HG02571 (cell line): Measurements from ENCODE around the gene ABAT.
"Not testable (repeated sequence)": the region's sequence is repeated elsewhere in the genome, so short reads cannot be mapped to it uniquely, and the experiment has no call there.

Source experiments
- ATAC-seq: cut with Tn5 transposase; IDR thresholded peaks from one replicate; pipeline ENCODE4 v1.9.1; 2021; ENCODE audit warnings: mild to moderate bottlenecking, moderate library complexity; ENCODE audit not compliant: unreplicated experiment

Gene ABAT

DNA sequence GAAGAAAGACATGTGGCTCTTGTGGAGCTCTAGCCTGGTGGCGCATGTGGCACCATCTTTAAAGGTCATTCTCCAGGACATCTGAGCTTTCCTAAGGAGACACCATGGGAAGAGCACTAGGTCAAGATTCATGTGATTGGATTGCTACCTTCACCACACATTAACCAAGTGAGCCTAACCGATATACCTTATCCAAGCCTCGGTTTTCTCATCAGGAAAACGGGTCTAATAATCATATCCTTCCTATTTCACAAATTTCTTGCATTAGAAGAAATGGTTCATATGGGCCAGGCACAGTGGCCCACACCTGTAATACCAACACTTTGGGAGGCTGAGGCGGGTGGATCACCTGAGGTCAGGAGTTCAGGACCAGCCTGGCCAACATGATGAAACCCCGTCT lies 64.7 kb downstream of the ABAT start:
- ATAC-seq, result no peak

DNA sequence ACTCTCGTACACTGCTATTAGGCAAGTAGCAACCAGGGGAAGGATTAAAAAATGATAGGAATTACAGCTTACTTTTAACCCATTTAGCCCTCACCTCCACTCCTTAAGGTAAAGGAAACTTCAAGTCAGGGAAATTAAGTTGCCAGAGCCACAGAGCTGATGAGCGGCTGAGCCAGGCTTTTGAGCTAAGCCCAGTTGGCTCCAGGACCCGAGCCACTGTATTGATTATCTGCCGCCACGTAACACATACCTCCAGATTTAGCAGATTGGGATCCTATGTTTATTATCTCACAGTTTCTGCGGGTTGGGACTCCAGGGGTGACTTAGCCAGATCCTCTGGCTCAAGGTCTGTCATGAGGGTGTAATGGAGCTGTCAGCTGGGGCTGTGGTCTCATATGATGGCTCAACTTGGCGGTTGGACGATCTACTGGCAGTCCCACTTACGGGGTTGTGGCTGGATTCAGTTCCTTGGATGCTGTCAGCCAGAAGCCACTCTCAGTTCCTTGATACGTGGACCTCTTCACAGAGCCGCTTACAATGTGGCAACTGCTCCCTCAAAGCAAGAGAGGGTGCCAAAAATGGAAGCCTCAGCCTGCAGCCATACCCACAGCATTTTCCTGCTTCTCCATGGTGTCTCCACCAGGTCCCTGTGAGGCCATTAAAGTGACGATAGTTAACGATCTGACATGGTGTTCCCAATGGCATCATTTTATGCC lies 65.7 kb downstream of the ABAT start:
- ATAC-seq, result no peak

DNA sequence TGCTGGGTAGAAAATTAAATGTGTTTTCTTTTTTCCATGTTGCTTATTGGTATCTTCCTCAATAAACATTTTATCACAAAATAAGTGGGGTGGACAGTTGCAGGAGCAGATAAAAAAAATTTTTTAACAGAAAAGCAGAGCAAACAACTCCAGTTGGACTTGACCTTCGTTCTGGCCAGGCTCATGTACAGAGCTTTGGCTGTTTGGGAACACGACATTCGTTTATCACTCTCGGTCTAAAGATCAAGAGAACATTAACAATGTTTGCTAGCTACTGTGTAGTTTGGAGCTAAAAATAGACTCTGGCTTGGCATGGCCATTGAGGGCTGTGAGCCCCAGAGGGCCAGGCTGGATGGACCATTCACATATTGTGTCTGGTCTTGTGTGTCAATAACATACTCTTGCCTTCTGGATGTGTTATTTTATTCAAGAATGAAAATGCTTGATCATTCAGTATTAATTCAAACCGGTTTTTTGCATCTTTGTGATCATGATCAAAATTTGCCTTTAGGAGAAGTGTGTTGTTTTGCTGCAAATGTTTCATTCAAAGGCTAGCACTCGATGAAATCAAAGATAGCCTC lies 66.4 kb downstream of the ABAT start:
- ATAC-seq, result no peak

DNA sequence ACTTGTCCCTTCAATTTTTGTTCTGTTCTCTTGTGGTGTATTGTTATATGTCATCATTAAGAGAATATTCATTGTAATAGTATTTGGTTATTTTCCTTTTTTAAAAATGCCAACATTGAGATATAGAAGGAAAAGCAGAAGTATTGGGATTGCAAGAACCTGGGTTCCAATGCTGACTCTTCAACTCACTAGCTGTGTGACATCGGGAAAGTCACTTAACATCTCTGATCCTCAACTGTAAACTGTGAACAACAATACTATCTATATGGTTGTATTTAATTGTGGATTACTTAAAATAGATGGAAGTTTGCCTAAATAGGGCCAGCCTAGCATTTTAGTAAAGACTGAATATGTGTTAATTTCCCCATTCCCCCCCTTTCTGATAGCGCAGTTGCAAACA lies 67.2 kb downstream of the ABAT start:
- ATAC-seq, result no peak

DNA sequence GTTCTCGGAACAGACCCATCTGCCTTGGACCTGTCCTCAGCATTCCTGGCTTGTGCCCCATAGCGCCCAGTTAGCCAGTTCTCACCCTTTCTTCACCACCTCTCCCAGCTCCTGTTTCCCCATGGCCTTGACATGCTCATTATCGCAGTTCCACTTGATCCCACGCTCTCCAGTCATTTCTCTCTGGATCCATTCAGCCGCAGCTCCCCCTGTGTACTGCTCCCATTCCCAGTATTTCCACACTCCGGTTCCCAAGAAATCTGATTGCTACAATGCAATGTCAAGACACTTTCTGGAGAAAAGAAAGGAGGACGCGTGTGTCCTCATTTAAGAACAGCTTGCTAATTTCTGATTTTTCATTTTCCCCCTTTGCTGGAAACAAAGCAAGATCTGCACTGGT lies 67.7 kb downstream of the ABAT start:
- no peak for ATAC-seq

DNA sequence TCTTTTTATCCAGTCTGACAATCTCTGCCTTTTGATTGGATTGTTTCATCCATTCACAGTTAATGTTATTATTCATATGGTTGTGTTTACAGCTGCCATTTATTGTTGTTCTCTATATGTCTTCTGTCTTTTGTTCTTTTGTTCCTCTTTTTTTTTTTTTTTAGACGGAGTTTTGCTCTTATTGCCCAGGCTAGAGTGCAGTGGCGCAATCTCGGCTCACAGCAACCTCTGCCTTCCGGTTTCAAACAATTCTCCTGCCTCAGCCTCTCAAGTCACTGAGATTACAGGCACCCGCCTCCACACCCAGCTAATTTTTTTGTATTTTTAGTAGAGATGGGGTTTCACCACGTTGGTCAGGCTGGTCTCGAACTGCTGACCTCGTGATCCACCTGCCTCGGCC lies 74.5 kb downstream of the ABAT start:
- not testable (repeated sequence) for ATAC-seq

DNA sequence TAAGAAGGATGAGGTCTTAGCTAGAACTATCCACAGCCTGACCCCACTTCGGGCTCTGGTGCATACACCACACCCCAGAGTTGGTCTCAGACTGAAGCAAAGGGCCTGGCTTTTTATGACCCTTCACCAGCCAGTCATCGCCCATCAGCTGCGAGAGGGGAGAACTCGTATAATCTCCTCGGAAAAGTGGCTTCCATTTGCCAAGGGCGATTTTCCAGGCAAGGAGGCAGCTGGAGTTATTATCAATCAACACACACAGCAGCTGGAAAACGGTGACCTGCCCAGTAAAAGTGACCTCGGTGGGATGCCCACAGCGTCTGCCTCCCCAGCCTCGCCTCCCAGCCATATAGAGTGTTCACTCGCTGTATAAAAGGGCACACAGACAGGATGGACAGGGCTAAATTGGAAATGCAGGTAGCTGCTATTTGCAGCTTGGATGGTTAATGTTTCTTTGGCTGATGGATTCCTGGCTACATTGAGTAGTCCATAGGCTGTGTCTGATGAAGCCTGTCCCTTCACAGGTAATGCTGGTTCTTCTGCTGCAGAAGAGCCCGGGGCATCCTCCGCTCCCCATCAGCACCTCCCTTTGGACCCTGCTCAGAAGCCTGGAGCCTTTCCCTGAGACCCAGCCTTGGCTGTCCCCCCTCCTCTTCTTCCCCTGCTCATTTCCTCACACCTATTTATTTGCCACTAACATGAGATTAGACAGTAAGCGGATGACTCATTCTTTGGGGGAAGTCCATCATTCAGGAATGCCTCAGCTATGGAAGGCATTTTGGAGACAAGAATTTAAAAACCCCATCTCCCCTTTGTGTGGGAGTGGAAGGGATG lies 77.3 kb downstream of the ABAT start:
- ATAC-seq, result no peak

DNA sequence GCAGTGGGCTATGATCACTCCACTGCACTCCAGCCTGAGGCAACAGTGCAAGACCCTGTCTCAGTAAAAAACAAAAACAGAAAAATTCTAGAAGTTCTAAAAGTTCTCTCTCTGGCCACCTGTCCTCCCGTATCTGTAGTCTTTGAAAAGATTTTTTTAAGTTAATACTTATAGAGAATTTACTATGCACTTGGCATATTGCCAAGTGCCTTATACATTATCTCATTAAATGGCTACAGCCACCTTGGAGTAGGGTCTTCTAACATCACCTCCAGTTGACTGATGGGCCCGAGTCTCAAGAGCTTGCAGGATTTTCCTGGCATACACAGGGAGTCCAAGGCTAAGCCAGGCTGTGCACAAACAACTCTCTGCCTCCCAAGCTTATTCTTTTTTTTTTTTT lies 78.3 kb downstream of the ABAT start:
- ATAC-seq, result no peak

DNA sequence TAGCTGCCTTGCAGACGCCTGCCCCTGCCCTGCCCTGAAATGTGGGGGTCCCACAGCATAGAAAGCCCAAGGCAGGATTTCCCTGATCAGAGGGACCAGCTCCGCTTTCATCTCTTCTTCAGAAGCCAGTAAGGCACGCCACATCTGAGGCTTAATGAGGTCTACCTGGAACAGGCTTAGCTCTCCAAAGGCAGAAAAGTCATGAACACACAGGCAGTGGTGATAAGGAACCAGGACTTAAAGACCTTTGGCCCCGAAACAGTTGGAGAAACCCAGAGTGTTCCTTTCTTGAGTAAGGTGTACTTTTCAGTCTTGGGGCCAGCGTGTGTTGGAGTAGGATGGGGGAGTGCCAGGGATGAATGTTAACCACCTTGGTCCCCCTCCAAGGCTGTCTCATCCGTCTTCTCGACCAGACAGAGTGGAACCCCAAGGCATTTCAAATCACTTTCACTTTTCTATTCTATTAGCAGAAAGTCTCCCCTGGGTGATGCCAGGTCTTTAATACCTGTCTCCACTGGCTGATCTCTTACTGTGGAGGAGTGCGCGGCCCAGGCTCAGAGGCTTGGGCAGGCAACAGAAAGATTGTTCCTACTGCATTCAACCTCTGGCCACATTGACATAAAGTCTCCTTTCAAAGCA lies 79.1 kb downstream of the ABAT start:
- no peak for ATAC-seq

DNA sequence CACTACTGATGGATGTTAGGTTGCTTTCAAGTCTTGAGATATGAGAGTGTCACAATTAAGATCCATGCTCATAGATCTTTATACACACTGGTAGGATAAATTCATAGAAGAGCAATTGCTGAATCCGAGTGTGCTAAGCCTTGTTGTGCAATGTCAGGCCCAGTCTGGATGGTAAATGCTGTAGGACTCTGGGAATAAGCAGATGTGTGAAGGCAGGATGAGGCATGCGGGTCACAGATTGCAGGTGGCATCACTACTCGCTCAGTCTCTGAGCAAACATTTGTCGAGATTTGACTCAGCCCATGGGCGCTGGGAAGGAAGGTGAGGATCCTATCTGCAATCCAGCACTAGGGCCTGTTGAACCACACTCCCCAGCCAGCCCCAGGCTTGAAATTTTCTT lies 82.3 kb downstream of the ABAT start:
- ATAC-seq, result no peak

DNA sequence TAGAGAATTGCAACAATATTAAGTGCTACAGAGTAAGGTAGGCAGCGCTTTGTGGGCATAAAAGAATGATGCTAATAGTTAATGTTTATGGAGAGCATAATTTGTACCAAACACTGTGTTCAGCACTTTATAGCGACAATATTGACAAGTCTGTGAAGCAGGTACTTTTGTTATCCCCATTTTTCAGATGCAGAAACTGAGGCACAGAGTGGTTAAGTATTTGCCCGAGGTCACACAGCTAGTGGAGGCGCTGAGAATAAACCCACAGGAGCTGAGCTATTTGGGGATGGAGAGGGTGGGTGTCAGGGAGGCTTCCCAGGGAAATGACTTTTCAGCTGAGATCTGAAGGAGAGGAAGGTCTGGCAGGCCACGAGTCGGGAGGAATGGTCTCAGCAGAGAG lies 83.6 kb downstream of the ABAT start:
- ATAC-seq, result no peak

DNA sequence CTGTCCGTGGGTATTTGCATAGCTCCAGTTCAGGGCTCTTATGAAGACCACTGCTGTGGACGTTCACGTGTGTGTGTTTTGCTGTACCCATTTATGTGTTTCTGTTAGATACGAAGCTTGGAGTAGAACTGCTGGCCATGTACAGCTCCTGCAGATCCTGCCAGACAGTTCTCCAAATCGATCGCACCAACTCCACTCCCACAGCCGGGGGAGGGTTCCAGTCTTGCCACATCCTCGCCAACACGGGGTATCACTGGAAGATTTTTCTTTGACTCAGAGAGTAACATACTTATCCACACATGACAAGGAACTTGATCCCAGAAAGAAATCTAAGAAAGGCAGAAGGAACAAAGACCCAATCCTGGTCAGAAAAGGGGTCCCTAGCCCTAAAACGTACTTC lies 85.6 kb downstream of the ABAT start:
- ATAC-seq, result no peak

DNA sequence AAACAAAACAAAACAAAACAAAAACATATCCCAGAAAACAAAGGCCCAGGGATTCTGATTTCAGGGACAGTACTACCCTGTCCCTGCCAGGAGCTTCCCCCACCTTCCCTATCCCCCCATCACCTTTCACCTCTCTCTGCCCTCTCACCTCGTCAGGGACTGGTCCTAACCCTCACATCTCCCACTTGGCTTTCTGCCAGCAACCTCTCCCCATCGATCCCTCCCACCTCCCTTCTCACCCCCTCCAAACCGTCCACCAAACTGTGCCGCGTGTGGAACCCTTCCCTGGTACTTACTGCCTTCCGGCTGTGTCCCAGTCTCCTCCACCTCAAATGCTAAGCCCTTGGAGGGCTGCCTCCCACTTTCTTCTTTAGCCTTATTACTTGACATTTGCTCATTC lies 86.7 kb downstream of the ABAT start:
- no peak for ATAC-seq

DNA sequence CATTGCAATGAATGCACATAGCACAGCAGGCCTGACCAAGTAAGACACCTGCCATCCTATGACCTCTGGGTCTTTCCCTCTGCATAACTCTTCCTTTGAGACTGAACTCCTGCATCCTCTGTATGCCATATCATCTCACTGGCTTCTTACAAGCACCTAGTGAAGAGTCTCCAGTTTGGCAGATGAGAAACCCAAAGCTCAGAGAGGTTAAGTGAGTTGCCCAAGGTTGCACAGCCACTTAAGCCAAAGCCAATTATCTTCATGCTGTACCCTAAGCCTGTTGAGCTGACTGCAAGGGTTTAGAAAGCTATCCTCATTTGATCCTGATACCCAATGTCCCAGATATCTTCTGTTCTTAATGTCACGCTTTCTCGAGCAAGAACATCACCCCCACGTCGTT lies 87.8 kb downstream of the ABAT start:
- ATAC-seq, result no peak

DNA sequence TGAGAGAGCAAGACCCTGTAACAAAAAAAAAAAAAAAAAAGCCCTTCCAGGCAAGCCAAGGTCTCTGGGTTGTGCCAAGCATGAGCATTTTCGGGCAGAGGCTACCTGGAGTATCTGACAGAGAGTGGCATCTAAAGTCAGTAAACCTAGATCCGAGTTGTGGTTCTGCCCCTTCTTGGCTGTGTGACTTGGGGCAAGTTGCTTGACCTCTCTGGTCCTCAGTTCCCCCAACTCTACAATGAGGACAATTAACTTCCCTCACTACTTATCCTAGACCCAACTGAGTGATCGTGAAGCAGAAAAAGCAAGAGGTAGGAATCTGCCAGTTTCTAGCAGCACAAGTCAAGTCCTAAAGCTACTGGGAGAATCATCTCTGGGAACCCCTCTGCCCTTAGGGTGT lies 88.7 kb downstream of the ABAT start:
- no peak for ATAC-seq

DNA sequence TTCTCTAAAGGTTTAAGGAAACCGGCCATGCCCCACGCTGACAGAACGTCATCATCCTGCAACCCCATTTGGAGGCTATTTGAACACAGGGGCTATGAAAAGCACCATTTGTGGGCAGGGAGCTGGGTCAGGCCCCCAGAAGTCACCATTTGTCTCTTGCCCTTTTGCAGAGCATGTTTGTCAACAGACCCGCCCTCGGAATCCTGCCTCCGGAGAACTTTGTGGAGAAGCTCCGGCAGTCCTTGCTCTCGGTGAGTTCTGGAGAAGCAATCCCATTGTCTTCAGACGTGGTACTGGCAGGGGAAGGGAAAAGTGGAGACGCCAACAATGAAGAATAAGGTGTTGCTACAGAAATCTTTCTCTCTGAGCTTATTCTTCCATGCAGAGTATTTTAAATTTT lies 89.5 kb downstream of the ABAT start:
- ATAC-seq, result no peak

DNA sequence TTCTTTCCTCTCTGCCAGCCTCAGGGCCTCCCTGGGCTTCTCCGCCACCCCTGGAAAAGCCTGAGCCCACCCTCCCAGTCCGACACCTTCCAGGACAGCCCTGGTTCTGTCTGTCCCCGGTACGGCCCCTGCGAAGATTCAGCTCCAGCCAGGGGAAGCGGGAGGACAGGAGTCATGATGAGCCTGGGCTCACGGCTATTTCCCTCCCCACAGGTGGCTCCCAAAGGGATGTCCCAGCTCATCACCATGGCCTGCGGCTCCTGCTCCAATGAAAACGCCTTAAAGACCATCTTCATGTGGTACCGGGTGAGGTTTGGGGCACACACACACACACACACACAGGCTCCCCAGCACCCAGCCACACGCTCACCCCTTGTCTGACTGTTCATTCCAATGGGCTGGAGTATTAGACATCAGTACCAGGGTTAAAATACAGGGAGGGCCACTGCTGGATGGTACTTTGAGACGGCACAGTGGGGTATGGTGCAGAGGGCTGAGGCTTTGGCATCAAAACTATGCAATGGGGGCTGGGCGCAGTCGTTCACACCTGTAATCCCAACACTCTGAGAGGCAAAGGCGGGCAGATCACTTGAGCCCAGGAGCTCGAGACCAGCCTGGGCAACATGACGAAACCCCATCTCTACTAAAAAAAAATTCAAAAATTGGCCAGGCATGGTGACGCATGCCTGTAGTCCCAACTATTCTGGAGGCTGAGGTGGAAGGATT lies 90.3 kb downstream of the ABAT start:
- no peak for ATAC-seq

DNA sequence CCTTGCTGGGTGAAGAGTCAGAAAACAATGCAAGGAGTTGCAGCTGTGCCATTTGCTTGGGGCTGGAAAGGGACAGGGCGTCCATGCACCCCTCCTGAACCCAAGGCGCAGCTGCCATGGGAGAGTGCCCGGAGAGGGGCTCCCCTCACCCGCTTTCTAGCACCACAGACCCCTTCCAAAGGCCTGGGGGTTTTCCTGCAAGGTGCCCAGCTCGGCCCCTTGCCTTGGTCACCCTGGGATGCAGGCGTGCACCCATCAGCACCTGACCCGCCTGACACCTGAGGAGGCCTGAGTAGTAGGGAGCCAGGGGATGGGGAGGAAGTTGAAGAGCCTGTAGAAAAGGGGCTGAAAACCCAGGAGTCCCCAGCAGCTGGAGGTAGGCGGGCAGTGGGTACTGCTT lies 92.8 kb downstream of the ABAT start:
- no peak for ATAC-seq

DNA sequence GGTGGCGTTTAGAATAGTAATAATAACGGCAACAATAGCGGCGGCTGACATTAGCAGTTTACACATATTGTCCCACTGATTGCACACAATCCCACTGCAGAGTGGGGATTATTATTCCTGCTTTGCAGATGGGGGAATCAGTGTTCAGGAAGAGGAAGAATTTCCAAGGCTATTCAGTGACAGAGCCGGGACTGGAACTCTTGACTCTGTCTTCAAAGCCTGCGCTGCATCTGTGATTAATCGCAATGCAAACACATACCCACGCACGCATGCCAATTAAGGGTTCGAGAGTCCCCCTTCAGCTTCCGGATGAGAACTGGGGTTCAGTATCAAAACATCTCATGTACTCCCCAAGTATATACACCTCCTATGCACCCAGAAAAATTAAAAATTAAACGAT lies 93.9 kb downstream of the ABAT start:
- ATAC-seq, result no peak

DNA sequence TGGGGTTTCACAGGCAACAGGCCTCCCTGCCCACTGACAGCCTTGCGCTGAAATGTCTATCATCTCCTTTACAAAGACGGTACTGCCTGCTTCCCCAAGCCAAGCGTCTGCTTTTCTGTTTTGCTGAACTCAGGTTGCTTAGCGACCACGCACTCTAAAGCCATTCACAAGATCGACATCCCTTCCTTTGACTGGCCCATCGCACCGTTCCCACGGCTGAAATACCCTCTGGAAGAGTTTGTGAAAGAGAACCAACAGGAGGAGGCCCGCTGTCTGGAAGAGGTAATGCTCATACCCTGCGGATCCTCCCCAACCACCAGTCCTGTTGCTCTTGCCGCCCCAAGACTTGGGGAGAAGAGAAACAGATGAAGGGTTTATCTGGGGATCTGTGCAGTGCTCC lies 94.3 kb downstream of the ABAT start:
- ATAC-seq, result no peak

DNA sequence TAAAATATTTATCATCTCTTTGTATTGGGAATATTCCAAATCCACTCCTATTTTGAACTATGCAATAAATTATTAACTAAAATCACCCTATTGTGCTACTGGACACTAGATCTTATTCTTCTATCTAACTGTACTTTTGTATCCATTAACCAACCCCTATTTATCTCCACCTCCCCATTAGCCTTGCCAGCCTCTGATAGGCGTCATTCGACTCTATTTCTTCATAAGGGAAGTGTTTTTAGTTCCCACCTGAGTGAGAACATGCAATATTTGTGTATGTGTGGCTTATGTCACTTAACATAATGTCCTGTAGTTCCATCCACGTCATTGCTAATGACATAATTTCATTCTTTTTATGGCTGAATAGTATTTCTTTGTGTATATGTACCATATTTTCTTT lies 99.1 kb downstream of the ABAT start:
- no peak for ATAC-seq
